CD14-positive monocyte (primary cell): ENCODE results near the gene NNAT. TPM values are rescaled to one million over a fixed set of nuclear protein-coding genes. Genes with fewer than 3 reads are reported as not detected.

Experiments used
- DNase-seq, 3 donors: peaks; one replicate each; pipeline ENCODE4 v3.0.0-alpha.2; 2011 to 2022
- H2AFZ ChIP-seq: 2 replicates; pipeline ENCODE4 v1.6.0; 2012; ENCODE audit warnings: mild to moderate bottlenecking, low read depth, low read length, inconsistent platforms; ENCODE audit not compliant: insufficient read depth, poor library complexity, severe bottlenecking
- H3K27ac ChIP-seq, 2 donors: 1 replicate in 1 of 2; 2 replicates in 1 of 2; pipeline ENCODE4 v1.5.1; 2012 to 2013; ENCODE audit warnings: low read length in 2 of 2, control low read depth in 1 of 2, inconsistent platforms in 1 of 2, low read depth in 1 of 2, mild to moderate bottlenecking in 1 of 2
- H3K27me3 ChIP-seq, 2 donors: one replicate each; pipeline versions ENCODE4 v1.6.0 to v1.6.1; 2011 to 2013; ENCODE audit warnings: low read length in 2 of 2; ENCODE audit not compliant: control insufficient read depth in 2 of 2, insufficient read depth in 2 of 2
- H3K36me3 ChIP-seq, 2 donors: replicated peaks in 1 of 2; 1 replicate in 1 of 2; 2 replicates in 1 of 2; pipeline versions ENCODE4 v1.5.1 to v1.6.1; 2012 to 2013; ENCODE audit warnings: low read length in 2 of 2, control low read depth in 1 of 2, inconsistent platforms in 1 of 2, mild to moderate bottlenecking in 1 of 2; ENCODE audit not compliant: insufficient read depth in 2 of 2, control insufficient read depth in 1 of 2
- H3K4me1 ChIP-seq, 2 donors: 1 replicate in 1 of 2; 2 replicates in 1 of 2; pipeline versions ENCODE4 v1.5.1 to v1.6.1; 2012 to 2013; ENCODE audit warnings: low read length in 2 of 2, control low read depth in 1 of 2, inconsistent platforms in 1 of 2, mild to moderate bottlenecking in 1 of 2, moderate library complexity in 1 of 2; ENCODE audit not compliant: insufficient read depth in 2 of 2, control insufficient read depth in 1 of 2
- H3K4me2 ChIP-seq: replicated peaks from 2 replicates; pipeline ENCODE3; 2012; ENCODE audit warnings: low read length, moderate library complexity, mild to moderate bottlenecking; ENCODE audit not compliant: poor library complexity, severe bottlenecking; ENCODE audit errors: extremely low read depth
- H3K4me3 ChIP-seq, 3 experiments: fragments of 200-600 bp in 1 of 3; sonication (generic) in 1 of 3; replicated peaks in 1 of 3; 1 replicate in 2 of 3; 2 replicates in 1 of 3; pipeline ENCODE4 v1.5.1; 2011 to 2013; ENCODE audit warnings: low read length in 3 of 3, mild to moderate bottlenecking in 3 of 3, control low read depth in 2 of 3, low read depth in 2 of 3, inconsistent platforms in 1 of 3, moderate library complexity in 1 of 3
- H3K79me2 ChIP-seq: 2 replicates; pipeline ENCODE4 v1.6.0; 2012; ENCODE audit warnings: mild to moderate bottlenecking, control low read depth, inconsistent platforms, low read length, moderate library complexity; ENCODE audit not compliant: insufficient read depth
- H3K9ac ChIP-seq: 2 replicates; pipeline ENCODE4 v1.6.0; 2017; ENCODE audit warnings: low read length, mild to moderate bottlenecking; ENCODE audit not compliant: insufficient read depth, poor library complexity, severe bottlenecking
- H3K9me3 ChIP-seq, 2 donors: replicated peaks in 1 of 2; 1 replicate in 1 of 2; 2 replicates in 1 of 2; pipeline versions ENCODE4 v1.5.1 to v1.6.1; 2012 to 2013; ENCODE audit warnings: low read length in 2 of 2, control low read depth in 1 of 2; ENCODE audit not compliant: control insufficient read depth in 1 of 2, insufficient read depth in 1 of 2
- H4K20me1 ChIP-seq: 2 replicates; pipeline ENCODE4 v1.6.0; 2012; ENCODE audit warnings: mild to moderate bottlenecking, low read length, control low read depth, moderate library complexity; ENCODE audit not compliant: insufficient read depth
- H3K27ac Mint-ChIP-seq, 7 donors: one replicate each; pipeline ENCODE4 v1.8.0; 2020; ENCODE audit warnings: mild to moderate bottlenecking in 7 of 7, mixed read lengths in 7 of 7, moderate library complexity in 6 of 7, inconsistent platforms in 2 of 7
- H3K27me3 Mint-ChIP-seq, 3 donors: one replicate each; pipeline ENCODE4 v1.8.0; 2021 to 2022; ENCODE audit warnings: low read depth in 3 of 3, mild to moderate bottlenecking in 3 of 3, mixed read lengths in 3 of 3, moderate library complexity in 3 of 3, inconsistent platforms in 1 of 3
- H3K36me3 Mint-ChIP-seq, 2 donors: one replicate each; pipeline ENCODE4 v1.8.0; 2020; ENCODE audit warnings: mixed read lengths in 2 of 2, inconsistent platforms in 1 of 2, mild to moderate bottlenecking in 1 of 2
- H3K4me1 Mint-ChIP-seq: one replicate; pipeline ENCODE4 v1.8.0; 2020; ENCODE audit warnings: mild to moderate bottlenecking, mixed read lengths
- H3K4me3 Mint-ChIP-seq, 2 donors: one replicate each; pipeline ENCODE4 v1.8.0; 2020; ENCODE audit warnings: mild to moderate bottlenecking in 2 of 2, mixed read lengths in 2 of 2, moderate library complexity in 1 of 2
- H3K9me3 Mint-ChIP-seq, 7 donors: one replicate each; pipeline ENCODE4 v1.8.0; 2020 to 2022; ENCODE audit warnings: mixed read lengths in 7 of 7, mild to moderate bottlenecking in 6 of 7, moderate library complexity in 6 of 7, inconsistent platforms in 2 of 7
- CTCF ChIP-seq: fragments of 200-600 bp; IDR thresholded peaks from one replicate; pipeline ENCODE4 v1.8.0; 2022; ENCODE audit warnings: antibody characterized with exemption, mild to moderate bottlenecking
- WGBS: methylation state at CpG from one replicate; pipeline ENCODE4 v1.1.5; 2013; ENCODE audit warnings: missing lambda C conversion rate; ENCODE audit not compliant: insufficient coverage; 5-methylcytosine and 5-hydroxymethylcytosine counted together
- intact Hi-C, 2 donors: fragments of 100-400 bp; cut with micrococcal nuclease; formaldehyde crosslinking; loops; one replicate each; pipeline versions ENCODE4 v1.15.0 to v1.15.1; 2023
- polyA plus RNA-seq, 3 donors: library from polyadenylated mRNA; depleted of rRNA in 1 of 3; unstranded in 2 of 3; stranded (reverse) in 1 of 3; fragments of 300-500 nt in 2 of 3; fragments of >200 nt in 1 of 3; fragmentation: Illumina TruSeq in 2 of 3; gene quantifications; 1 replicate in 2 of 3; 2 replicates in 1 of 3; pipeline ENCODE4 v1.2.3, GENCODE V29; 2012 to 2021

NNAT gene
- polyA plus RNA-seq, 3 donors: not detected

GRCh38 chr20:37543828-37544227 lies 22.8 kb downstream of the NNAT start:
- no peaks in the 10 kb centered on the region for H3K79me2 ChIP-seq
- H3K27ac ChIP-seq: no peak overlapping the region
- WGBS: 20% methylated on average over 1 of the region's 3 CpGs
- Mint-ChIP-seq H3K36me3 (no peaks in the 10 kb centered on the region), H3K27ac (peak overlapping the region in 1 of 7 donors; percentile 7), H3K4me3 (no peak overlapping the region), H3K9me3 (peaks cover 0 to 2% (median 0%) of the 10 kb centered on the region in 7 donors), H3K4me1 (no peaks in the 10 kb centered on the region), H3K27me3 (peaks cover 2 to 14% (median 8%) of the 10 kb centered on the region in 3 donors)
- no peaks in the 10 kb centered on the region for H3K4me1 ChIP-seq
- H3K9ac ChIP-seq: no peak overlapping the region
- H3K36me3 ChIP-seq: no peaks in the 10 kb centered on the region
- no peak overlapping the region for H3K4me3 ChIP-seq
- intact Hi-C loops: no loop called here
- no peaks in the 10 kb centered on the region for H4K20me1 ChIP-seq
- H3K9me3 ChIP-seq: no peaks in the 10 kb centered on the region
- DNase-seq: no peak
- no peak overlapping the region for H3K4me2 ChIP-seq
- no peak overlapping the region for H2AFZ ChIP-seq
- peak; percentile 17 for TF ChIP-seq CTCF
- H3K27me3 ChIP-seq: peaks cover 0 to 2% of the 10 kb centered on the region in 2 donors

GRCh38 chr20:37544386-37544785 lies 23.3 kb downstream of the NNAT start:
- no peaks in the 10 kb centered on the region for H3K36me3 Mint-ChIP-seq
- intact Hi-C loops: no loop called here
- no peak overlapping the region for H3K27ac Mint-ChIP-seq
- Histone ChIP-seq H2AFZ (no peak overlapping the region), H3K4me2 (no peak overlapping the region), H3K27me3 (peaks cover 0 to 2% of the 10 kb centered on the region in 2 donors), H3K4me3 (no peak overlapping the region), H3K79me2 (no peaks in the 10 kb centered on the region), H3K9ac (no peak overlapping the region), H3K4me1 (no peaks in the 10 kb centered on the region), H4K20me1 (no peaks in the 10 kb centered on the region), H3K27ac (no peak overlapping the region), H3K36me3 (no peaks in the 10 kb centered on the region), H3K9me3 (no peaks in the 10 kb centered on the region)
- no peak for DNase-seq
- H3K4me3 Mint-ChIP-seq: no peak overlapping the region
- no peak for TF ChIP-seq CTCF
- WGBS: 100% methylated on average over 1 of the region's 3 CpGs
- H3K27me3 Mint-ChIP-seq: peaks cover 2 to 14% (median 8%) of the 10 kb centered on the region in 3 donors
- H3K9me3 Mint-ChIP-seq: peaks cover 0 to 2% (median 0%) of the 10 kb centered on the region in 7 donors
- H3K4me1 Mint-ChIP-seq: no peaks in the 10 kb centered on the region
